Fibroblast of lung (primary cell): ENCODE measurements around the gene CTTN. TPM values are rescaled to one million over a fixed set of nuclear protein-coding genes. Genes with fewer than 3 reads are reported as not detected.

Source experiments
- DNase-seq, 2 donors: peaks; one replicate each; pipeline versions ENCODE4 v3.0.0 to v3.0.0-alpha.2; 2010; ENCODE audit warnings: low read depth in 2 of 2
- H2AFZ ChIP-seq: 2 replicates; pipeline ENCODE4 v1.5.1; 2012; ENCODE audit warnings: low read length, control low read depth, inconsistent platforms
- H3K27ac ChIP-seq: 2 replicates; pipeline ENCODE4 v1.5.1; 2011; ENCODE audit warnings: low read length, control low read depth; ENCODE audit not compliant: insufficient read depth
- H3K27me3 ChIP-seq: 2 replicates; pipeline ENCODE4 v1.5.1; 2011; ENCODE audit warnings: mild to moderate bottlenecking, low read length; ENCODE audit not compliant: control insufficient read depth, insufficient read depth
- H3K36me3 ChIP-seq: 2 replicates; pipeline ENCODE4 v1.5.1; 2011; ENCODE audit warnings: low read length; ENCODE audit not compliant: control insufficient read depth, insufficient read depth
- H3K4me1 ChIP-seq: 2 replicates; pipeline ENCODE4 v1.5.1; 2011; ENCODE audit warnings: low read length; ENCODE audit not compliant: control insufficient read depth, insufficient read depth; ENCODE audit errors: extremely low read depth
- H3K4me2 ChIP-seq: 2 replicates; pipeline ENCODE4 v1.5.1; 2011; ENCODE audit warnings: low read length, control low read depth; ENCODE audit not compliant: insufficient read depth; ENCODE audit errors: extremely low read depth
- H3K4me3 ChIP-seq, 4 experiments: fragments of 200-600 bp in 1 of 4; sonication (generic) in 1 of 4; replicated peaks in 1 of 4; 2 replicates each; pipeline ENCODE4 v1.5.1; 2011 to 2016; ENCODE audit warnings: low read length in 4 of 4, low read depth in 3 of 4, mild to moderate bottlenecking in 3 of 4, control low read depth in 2 of 4, inconsistent platforms in 1 of 4, mixed read lengths in 1 of 4; ENCODE audit not compliant: insufficient read depth in 1 of 4; ENCODE audit errors: control extremely low read depth in 1 of 4
- H3K79me2 ChIP-seq: 2 replicates; pipeline ENCODE4 v1.5.1; 2012; ENCODE audit warnings: mild to moderate bottlenecking, low read length, inconsistent platforms; ENCODE audit not compliant: control insufficient read depth, insufficient read depth
- H3K9ac ChIP-seq: 2 replicates; pipeline ENCODE4 v1.5.1; 2011; ENCODE audit warnings: mild to moderate bottlenecking, low read length, control low read depth; ENCODE audit not compliant: insufficient read depth
- H3K9me3 ChIP-seq: 2 replicates; pipeline ENCODE4 v1.5.1; 2012; ENCODE audit warnings: low read depth, low read length; ENCODE audit not compliant: control insufficient read depth, insufficient read depth
- H4K20me1 ChIP-seq: 2 replicates; pipeline ENCODE4 v1.5.1; 2011; ENCODE audit warnings: low read length; ENCODE audit not compliant: control insufficient read depth, insufficient read depth; ENCODE audit errors: extremely low read depth
- CTCF ChIP-seq, 2 donors: IDR thresholded peaks in 1 of 2; conservative IDR thresholded peaks in 1 of 2; 1 replicate in 1 of 2; 2 replicates in 1 of 2; pipeline ENCODE4 v1.5.1; 2011 to 2012; ENCODE audit warnings: low read length in 2 of 2, control low read depth in 1 of 2, inconsistent platforms in 1 of 2, low read depth in 1 of 2, mild to moderate bottlenecking in 1 of 2
- EZH2 ChIP-seq: IDR thresholded peaks from 2 replicates; pipeline ENCODE4 v1.5.1; 2012; ENCODE audit warnings: low read length, control low read depth, mild to moderate bottlenecking; ENCODE audit errors: missing control alignments
- polyA plus RNA-seq, 2 donors: library from polyadenylated mRNA; depleted of rRNA in 1 of 2; stranded (reverse) in 1 of 2; unstranded in 1 of 2; fragments of >200 nt; gene quantifications; 2 replicates each; pipeline ENCODE4 v1.2.1, GENCODE V29; 2011 to 2012; ENCODE audit warnings: missing spikeins in 1 of 2
- total RNA-seq: library from RNA; depleted of rRNA; stranded (reverse); fragments of >200 nt; gene quantifications from 2 replicates; pipeline ENCODE4 v1.2.1, GENCODE V29; 2014

CTTN gene
- total and polyA plus RNA-seq, 2 donors (not counting 1 experiment from before 2014, with no cell fraction given): 198 to 428 TPM

GRCh38 chr11:70463478-70464255, 65.3 kb downstream of the CTTN start:
- Histone ChIP-seq H3K4me2 (no peak overlapping the region), H4K20me1 (no peaks in the 10 kb centered on the region), H3K9ac (no peak overlapping the region), H3K36me3 (no peaks in the 10 kb centered on the region), H2AFZ (no peak overlapping the region), H3K4me3 (no peak overlapping the region), H3K79me2 (no peaks in the 10 kb centered on the region), H3K4me1 (no peaks in the 10 kb centered on the region), H3K27me3 (peaks cover 23% of the 10 kb centered on the region), H3K9me3 (no peaks in the 10 kb centered on the region), H3K27ac (no peak overlapping the region)
- no peak for DNase-seq
- TF ChIP-seq EZH2: no peak
- no peak for TF ChIP-seq CTCF (conservative IDR thresholded peaks at IDR 0.05 in 1 of 2, IDR thresholded peaks at IDR 0.05 in 1 of 2; ENCODE audit: low read depth in 1 of 2, low read length in 2 of 2)

GRCh38 chr11:70464509-70465361, 66.4 kb downstream of the CTTN start:
- H3K4me1 ChIP-seq: no peaks in the 10 kb centered on the region
- no peak overlapping the region for H3K27ac ChIP-seq
- DNase-seq: no peak
- no peaks in the 10 kb centered on the region for H3K79me2 ChIP-seq
- H3K36me3 ChIP-seq: no peaks in the 10 kb centered on the region
- no peaks in the 10 kb centered on the region for H3K9me3 ChIP-seq
- no peak overlapping the region for H2AFZ ChIP-seq
- peaks cover 23% of the 10 kb centered on the region for H3K27me3 ChIP-seq
- no peaks in the 10 kb centered on the region for H4K20me1 ChIP-seq
- H3K4me2 ChIP-seq: no peak overlapping the region
- TF ChIP-seq CTCF (conservative IDR thresholded peaks at IDR 0.05 in 1 of 2, IDR thresholded peaks at IDR 0.05 in 1 of 2; ENCODE audit: low read depth in 1 of 2, low read length in 2 of 2) (no peak), EZH2 (no peak)
- H3K9ac ChIP-seq: no peak overlapping the region
- H3K4me3 ChIP-seq: no peak overlapping the region

GRCh38 chr11:70466154-70466553, 67.8 kb downstream of the CTTN start:
- H3K4me3 ChIP-seq: no peak overlapping the region
- H3K36me3 ChIP-seq: no peaks in the 10 kb centered on the region
- TF ChIP-seq EZH2: no peak
- H3K27me3 ChIP-seq: peaks cover 17% of the 10 kb centered on the region
- no peaks in the 10 kb centered on the region for H4K20me1 ChIP-seq
- no peak overlapping the region for H3K4me2 ChIP-seq
- no peaks in the 10 kb centered on the region for H3K4me1 ChIP-seq
- peak in 1 of 2 donors; percentile 27 for DNase-seq
- no peaks in the 10 kb centered on the region for H3K9me3 ChIP-seq
- no peaks in the 10 kb centered on the region for H3K79me2 ChIP-seq
- H3K27ac ChIP-seq: no peak overlapping the region
- no peak overlapping the region for H3K9ac ChIP-seq
- H2AFZ ChIP-seq: no peak overlapping the region
